ENCODE data around the gene PHF2.

The PHF2 gene

GRCh38 chr9:93682155-93682968 is 106.0 kb downstream of the PHF2 start:
- peak; percentile 5 for DNase-seq

GRCh38 chr9:93683331-93684134 is 107.1 kb downstream of the PHF2 start:
- DNase-seq = no peak

- no peak for DNase-seq
Measured at GRCh38 chr9:93684161-93684765, 107.9 kb downstream of the PHF2 start.

GRCh38 chr9:93684806-93685543 is 108.6 kb downstream of the PHF2 start:
- no peak for DNase-seq

- DNase-seq = no peak
Measured at GRCh38 chr9:93686127-93686879, 109.9 kb downstream of the PHF2 start.

GRCh38 chr9:93686880-93687236 is 110.5 kb downstream of the PHF2 start:
- DNase-seq = no peak

- DNase-seq = no peak
Measured at GRCh38 chr9:93690618-93691017, 114.2 kb downstream of the PHF2 start.

- DNase-seq = no peak
Measured at GRCh38 chr9:93693129-93693528, 116.7 kb downstream of the PHF2 start.

GRCh38 chr9:93697352-93698139 is 121.2 kb downstream of the PHF2 start:
- no peak for DNase-seq

GRCh38 chr9:93698140-93698908 is 121.9 kb downstream of the PHF2 start:
- DNase-seq = no peak

GRCh38 chr9:93699650-93700049 is 123.3 kb downstream of the PHF2 start:
- no peak for DNase-seq

- no peak for DNase-seq
Measured at GRCh38 chr9:93701494-93702218, 125.3 kb downstream of the PHF2 start.

- DNase-seq = no peak
Measured at GRCh38 chr9:93702261-93702660, 125.9 kb downstream of the PHF2 start.

- no peak for DNase-seq
Measured at GRCh38 chr9:93708289-93708986, 132.1 kb downstream of the PHF2 start.

- DNase-seq = no peak
Measured at GRCh38 chr9:93708987-93709302, 132.6 kb downstream of the PHF2 start.

- DNase-seq = no peak
Measured at GRCh38 chr9:93709600-93710369, 133.4 kb downstream of the PHF2 start.

- no peak for DNase-seq
Measured at GRCh38 chr9:93710370-93710723, 134.0 kb downstream of the PHF2 start.

- no peak for DNase-seq
Measured at GRCh38 chr9:93711002-93711401, 134.6 kb downstream of the PHF2 start.

- no peak for DNase-seq
Measured at GRCh38 chr9:93712896-93713295, 136.5 kb downstream of the PHF2 start.

Measured in midbrain (tissue), 1 donor.